SKM-1 treated with dmso at 0.1 percent for 144 hours (cell line): Measurements from ENCODE around the gene ATP11B.
A peak's percentile ranks its signal among the peaks of the same experiment; 100 is the strongest.
"Not testable (repeated sequence)": the region's sequence is repeated elsewhere in the genome, so short reads cannot be mapped to it uniquely, and the experiment has no call there.

Experiments
- DNase-seq: peaks from one replicate; lab custom pipeline; 2025; ENCODE audit not compliant: unreplicated experiment; lab: John Stamatoyannopoulos, UW

The ATP11B gene

DNA sequence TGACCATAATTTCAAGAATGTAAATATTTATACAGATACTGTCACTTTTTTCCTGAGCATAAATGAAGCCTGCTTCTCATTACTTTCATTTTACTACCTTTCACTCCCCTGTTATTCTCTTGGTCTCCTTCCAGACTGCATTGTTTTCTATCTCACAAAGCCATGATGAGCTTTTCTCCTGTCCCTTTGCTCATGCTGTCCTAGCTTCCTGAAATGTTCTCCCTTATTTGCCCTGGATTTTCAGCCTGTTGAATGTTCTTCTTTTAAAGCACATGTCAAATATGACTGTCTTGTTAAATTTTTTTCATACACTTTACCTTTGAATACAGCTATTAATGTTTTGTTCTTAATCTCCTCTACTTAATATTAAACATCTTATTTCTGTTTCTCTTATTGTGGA lies 31.7 kb downstream of the ATP11B start:
- DNase-seq = no peak

DNA sequence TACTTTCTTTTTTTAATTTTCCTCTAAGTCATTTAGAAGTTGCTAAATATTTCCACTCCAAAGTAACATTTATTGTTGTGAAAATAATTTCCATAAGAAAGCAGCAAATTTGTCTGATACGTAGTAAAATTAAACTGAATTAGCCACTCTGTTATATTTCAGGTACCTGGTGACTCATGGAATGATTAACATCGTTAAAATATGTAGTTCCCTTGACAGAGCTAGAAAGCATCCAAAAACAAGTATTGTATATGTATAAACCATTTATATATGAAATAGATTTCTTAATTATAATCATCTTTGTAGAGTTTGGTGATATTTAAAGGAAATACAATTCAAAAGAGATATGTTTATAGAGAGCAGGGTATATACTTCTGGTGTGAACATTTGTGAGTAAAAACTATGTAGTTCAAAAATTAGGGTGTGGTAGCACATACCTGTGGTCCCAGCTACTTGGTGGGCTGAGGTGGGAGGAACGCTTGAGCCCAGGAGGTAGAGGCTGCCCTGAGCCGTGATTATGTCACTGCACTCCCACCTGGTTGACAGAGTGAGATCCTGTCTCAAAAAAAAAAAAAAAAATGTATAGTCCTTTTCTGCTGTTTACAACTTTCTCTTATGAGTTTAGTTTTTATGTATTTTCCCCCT lies 36.6 kb downstream of the ATP11B start:
- no peak for DNase-seq

DNA sequence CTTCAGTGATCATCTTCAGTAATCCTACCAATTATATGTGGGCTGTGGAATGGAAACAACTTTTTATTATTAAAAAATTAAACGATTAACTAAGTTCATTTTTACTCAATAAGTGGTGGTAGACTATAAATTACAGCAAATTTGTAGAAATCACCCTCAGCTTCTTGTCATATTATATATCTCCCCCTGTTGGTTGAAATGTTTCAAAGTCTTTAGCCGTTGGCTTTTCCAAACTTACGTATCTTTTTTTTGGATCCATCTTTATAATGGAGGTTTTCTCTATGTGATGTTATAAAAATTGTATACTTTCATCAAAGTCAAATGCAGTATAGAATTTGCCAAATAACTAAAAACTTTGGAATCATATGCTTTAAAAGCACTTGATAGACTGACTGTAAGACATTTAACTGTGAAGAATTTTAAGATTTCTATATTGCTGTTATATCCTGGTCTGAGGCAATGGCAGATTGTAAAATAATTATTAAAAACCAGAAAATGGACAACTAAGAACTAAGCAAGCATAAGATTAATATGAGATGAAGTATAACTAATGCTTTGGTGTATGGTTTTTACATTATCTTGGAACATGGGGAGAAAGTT lies 44.7 kb downstream of the ATP11B start:
- DNase-seq = peak; percentile 20

DNA sequence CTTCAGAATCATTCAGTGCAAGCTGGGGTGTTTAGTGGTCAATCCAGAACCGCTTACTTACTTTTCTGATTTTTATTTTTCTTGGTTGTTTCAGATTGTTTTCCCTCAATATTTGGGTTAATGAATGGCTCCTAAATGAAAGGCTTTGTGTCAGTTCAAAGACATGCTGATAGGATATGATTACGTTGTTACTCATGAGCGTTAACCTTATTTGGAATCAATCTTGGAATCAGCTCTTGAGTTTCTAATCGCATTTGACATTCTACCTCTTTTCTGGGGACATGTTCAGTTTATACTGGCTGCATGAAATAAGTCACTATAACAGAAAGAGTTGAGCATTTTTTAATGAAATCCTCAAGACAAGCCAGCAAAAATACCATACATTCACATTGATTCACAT lies 50.2 kb downstream of the ATP11B start:
- DNase-seq = no peak

DNA sequence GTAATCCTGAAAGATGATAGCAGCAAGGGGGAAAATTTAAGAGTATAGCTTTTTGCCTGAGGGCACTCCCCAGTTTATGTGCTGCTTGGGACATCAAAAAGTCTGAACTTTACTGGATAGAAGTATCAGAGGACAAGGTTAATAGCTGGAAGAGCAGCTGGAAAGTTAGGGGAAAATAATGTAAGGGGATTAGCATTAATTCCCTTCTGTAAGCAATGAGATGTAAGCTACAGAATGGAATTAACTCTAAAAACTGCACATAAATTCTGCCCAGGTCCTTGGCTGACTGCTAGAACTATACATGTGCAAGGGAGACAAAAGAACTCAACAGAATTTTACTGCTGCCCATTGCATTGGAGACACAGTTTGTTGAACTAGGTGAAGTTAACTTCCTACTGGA lies 55.6 kb downstream of the ATP11B start:
- DNase-seq = no peak

DNA sequence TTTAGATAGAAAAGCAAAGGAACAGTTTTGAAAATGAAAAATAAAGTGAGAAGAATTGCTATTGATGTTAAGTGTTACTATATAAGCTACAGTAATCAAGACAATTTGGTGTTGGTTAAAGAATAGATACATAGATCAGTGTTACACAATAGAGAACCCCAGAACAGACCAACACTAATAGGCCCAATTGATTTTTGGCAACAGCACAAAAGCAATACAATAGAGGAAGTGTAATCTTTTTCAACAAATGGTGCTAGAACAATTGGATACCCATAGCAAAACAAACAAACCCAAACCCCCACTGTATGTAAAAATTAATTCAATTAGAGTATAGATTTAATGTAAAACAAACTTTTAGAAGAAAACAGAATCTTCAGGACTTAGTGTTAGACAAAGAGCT lies 61.8 kb downstream of the ATP11B start:
- DNase-seq = no peak

DNA sequence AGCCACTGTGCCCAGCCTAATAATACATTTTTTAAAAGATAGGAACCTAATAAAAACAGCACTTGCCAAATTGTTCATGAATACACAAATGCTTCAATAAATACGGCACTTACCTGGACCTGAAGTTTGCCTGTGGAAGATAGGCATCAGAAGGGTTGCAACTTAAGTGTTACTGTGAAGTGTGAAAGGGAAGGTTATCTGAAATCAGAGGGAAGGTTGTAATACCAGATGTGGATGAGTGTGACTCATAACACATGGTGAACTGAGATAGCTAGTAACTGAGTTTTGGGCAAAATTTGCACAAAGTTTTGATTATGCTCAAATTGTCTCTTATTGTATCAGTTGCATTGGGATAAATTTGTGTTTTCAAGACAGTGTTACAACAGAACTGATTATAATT lies 68.0 kb downstream of the ATP11B start:
- no peak for DNase-seq

DNA sequence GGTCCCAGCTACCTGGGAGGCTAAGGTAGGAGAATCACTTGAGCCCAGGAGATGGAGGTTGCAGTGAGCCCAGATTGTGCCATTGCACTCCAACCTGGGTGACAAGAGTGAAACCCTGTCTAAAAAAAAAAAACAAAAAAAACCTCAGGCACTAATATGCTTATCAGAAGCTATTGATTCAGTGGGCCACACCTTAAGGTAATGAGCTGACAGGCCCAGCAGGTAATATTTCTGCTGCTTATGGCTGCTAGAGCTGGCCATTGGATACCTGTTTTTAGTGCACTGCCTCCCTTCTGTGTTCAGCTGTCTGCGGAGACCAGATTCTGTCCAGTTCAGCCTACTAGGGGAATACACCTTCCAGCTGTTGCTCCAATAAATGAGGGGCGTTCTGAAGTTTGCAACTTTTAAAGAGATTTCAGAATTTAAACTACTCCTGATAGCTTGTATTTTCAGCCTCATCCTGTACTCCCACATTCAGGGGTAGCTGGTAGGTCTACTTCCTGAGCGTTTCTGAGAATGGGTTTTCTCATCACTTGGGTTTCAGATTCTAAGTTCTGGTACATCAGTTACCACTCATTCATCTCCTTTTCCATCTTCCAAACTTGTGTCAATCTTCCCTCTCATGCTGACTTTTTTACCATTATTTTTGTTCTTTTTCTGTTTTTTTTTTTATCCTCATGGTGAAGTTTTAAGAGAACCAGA lies 69.0 kb downstream of the ATP11B start:
- no peak for DNase-seq

DNA sequence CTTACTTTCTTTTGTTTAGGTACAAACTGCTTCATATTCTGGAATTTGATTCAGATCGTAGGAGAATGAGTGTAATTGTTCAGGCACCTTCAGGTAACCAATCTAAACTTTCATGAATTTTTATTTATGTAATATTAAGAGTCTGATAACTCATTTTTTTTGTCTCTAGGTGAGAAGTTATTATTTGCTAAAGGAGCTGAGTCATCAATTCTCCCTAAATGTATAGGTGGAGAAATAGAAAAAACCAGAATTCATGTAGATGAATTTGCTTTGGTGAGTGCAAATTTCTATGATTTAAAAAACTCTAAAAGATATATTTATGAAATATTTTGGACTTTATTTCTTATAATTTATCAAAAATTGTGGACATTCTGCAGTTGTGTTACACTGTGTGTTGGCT lies 75.8 kb downstream of the ATP11B start:
- DNase-seq = no peak

DNA sequence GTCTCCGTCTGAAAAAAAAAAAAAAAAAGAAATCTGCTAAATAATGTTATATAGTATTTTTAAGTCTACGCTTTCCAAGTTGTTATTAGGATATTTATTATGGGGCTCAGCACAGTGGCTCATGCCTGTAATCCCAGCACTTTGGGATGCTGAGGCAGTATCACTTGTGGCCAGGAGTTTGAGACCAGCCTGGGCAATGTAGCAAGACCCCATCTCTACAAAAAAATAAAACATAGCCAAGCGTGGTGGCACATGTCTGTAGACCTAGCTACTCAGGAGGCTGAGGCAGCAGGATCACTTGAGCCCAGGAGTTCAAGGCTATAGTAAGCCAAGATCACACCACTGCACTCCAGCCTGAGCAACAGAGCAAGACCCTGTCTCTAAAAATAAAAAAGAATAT lies 77.6 kb downstream of the ATP11B start:
- not testable (repeated sequence) for DNase-seq

DNA sequence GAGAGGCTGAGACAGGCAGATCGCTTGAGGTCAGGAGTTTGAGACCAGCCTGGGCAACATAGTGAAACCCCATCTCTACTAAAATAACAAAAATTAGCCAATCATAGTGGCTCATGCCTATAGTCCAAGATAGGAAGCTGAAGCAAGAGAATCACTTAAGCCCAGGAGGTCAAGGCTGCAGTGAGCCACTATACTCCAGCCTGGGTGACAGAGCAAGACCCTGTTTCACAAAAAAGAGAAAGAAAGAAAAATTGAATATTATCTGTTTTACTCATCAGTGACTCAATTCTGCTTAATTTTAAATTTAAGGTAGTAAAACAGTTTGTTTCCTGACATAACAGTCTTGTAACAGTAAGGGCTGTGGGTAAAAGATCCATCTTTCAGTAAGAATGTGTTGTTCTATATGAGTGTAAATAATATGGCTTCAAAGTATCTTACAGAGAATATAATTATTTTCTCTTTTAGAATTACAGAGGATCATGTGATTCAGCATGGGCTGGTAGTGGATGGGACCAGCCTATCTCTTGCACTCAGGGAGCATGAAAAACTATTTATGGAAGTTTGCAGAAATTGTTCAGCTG lies 85.8 kb downstream of the ATP11B start:
- no peak for DNase-seq

DNA sequence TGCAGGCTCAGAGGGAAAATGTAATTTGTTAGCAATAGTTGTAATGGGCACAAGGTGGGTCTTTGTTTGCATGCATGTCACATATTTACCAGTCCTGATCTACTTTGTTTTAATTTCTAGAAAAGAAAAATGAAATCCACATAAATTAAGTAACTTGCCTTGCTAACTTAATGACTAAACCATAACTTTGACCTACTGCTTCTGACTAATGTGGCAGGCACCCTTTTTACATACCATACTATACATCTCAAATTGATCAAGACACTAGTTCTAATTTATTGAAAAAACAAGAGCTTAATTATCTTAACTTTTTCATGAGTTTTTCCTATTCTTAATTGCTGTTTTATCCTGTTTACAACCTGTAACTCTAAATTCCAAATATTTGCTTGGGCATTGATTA lies 93.2 kb downstream of the ATP11B start:
- DNase-seq = no peak

DNA sequence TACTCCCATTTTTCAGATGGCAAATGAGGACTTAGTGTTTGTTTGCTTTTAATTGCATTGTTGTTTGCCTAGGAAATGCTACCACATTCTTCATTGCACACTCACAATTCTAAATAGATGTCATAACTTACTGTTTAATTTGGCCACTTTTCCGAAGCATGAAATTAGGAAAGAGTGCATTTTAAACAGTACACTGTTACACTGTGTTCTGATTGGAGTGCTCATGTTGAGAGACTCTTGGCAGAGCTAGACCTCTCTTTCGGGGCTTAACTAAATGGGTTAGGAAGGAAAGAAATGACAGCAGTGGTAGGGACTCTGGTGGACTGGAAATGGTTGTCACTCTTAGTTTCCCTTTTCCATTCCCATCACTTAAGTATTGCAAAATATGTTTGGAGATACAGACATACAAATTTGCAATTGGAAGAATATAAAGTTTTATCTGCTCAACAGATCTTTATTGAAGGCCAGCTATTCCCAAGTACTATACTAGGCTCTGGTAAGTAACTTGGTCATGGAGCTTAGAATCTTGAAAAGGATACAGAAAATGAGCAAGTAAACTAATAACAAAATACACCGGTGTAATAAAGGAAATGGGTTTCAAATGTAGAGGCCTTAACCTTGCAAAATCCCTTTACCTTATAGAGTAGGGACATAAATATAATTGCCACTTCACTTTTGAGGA lies 96.8 kb downstream of the ATP11B start:
- no peak for DNase-seq

DNA sequence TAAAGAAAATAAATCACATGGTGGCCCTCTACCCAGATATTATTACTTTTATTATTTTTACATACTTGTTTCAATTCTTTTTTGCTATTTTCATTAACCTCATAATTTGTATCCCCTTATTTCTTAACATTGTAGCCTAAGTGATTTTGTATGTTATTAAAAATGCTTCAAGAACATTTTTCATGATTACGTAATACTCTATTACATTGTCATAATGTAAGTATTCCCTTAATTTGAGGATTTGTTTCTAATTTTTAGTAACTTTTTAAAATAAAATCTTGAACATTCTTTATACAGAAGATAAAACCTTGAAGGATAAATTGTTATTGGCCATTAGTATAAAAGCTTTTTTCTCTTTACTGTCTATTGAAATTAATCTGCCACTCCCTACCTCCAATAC lies 98.1 kb downstream of the ATP11B start:
- no peak for DNase-seq

DNA sequence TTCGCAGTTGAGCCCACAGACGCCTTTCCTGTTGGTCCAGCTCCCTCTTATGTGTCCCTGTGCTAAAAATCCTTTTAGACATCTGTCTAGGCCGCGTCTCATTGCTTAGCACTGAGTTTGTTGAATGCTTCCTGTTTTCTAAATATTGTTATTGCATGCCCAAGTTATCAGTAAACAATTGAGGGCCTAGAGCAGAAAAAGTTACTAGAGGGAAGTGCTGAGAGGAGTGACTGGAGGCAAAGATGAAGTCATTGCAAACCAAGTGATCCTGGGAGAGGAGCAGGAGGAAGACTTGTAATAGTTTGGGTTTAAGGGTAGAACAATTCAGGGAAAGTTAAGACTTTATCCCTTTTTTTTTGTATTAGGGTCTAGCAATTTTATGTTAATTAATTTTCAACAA lies 98.9 kb downstream of the ATP11B start:
- no peak for DNase-seq

DNA sequence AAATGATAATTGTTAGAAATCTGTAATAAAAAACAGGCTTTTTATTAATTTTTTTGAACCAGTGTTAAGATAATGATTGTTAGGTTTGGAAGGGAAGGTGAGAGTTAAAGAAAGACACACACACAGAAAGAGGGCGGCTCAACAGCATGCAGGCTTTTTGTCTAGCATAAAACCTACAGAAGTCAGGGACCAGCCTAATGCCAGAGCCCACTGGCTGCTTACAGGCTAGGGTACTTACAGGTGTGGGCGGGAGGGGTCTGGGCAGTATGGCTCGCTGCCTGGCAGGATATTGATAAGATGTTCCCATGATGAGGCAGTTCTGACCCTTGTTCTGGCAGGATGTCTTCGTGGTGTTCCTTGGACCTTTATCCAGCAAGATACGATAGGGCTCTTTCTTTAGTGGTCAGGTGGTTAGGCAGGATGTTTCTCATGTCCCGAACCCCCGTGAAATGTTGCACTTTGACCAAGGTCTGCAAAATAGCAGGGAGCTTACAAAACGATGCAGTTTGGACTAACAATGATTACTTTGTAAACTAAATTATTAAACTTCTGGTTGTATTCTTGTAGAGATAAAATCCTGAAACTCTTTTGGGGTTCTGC lies 102.3 kb downstream of the ATP11B start:
- no peak for DNase-seq

DNA sequence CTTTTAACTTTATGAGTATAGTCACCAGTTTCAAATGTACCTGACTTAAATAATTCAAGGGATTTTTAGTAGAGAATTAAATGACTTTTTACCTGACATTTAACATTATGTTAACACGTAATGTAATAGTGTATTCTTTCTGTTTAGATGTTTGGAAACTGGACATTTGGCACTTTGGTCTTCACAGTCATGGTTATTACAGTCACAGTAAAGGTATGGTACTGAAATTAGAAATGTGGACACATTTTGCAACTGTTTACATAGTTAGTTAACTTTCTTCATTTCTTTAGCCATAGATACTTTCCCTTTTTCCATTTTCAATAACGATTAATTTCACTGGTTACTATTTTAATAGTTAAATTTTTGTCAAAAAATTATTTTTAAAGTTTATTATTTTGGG lies 103.2 kb downstream of the ATP11B start:
- DNase-seq = no peak

DNA sequence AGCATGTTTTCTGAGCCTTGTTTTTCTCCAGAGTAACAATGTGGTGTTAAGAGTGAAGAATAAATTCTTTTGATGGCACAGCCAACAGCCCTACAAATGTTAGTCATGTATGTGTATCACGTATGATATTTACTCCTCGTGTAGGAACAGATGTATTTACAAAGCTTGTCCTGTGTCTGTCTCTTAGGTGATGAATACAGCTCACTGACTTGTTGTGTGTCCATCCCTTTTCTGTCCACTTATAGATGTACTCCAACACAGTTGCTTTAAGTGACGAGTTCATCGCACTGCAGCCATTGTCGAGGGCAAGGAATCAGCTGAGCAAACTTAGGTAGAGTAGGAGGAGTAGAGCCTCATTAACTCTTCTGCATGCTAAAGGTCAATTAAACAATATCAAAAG lies 108.9 kb downstream of the ATP11B start:
- DNase-seq = no peak

DNA sequence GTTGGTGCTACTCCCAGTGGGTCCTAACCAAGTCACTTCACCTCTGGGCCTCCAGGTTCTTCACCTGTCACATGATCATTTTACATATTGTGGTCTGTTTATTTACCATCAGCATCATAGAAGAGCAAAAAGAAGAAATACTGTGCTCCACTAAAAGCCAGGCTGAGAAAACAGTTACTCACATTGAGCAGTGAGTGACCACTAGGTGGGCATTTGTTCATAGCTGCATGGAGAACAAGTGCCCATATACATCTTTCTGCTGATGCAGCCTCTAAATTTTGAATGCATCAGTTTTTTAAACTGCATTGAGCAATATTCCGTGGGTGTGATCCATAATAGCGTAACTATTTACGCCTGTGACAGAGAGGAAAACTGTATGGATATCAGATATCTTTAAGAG lies 110.9 kb downstream of the ATP11B start:
- no peak for DNase-seq

DNA sequence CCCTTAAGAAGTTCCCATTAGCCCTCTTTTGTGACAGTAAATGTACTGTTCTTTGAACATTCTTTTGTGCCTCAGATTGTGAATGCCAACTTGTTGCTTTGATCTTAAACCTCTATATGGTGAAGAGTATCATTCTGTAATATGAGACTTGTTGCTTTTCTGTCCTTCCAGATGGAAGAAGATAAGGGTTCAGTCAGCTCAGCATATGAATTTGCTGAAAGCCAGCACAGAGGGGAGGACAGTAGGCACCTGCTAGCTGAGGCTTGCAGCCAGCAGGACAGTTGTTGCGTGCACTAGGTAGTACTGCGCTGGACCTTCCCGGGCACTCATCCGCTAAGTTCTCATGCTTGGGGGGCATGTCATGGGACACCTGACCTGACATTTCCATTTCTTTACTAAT lies 112.3 kb downstream of the ATP11B start:
- no peak for DNase-seq

DNA sequence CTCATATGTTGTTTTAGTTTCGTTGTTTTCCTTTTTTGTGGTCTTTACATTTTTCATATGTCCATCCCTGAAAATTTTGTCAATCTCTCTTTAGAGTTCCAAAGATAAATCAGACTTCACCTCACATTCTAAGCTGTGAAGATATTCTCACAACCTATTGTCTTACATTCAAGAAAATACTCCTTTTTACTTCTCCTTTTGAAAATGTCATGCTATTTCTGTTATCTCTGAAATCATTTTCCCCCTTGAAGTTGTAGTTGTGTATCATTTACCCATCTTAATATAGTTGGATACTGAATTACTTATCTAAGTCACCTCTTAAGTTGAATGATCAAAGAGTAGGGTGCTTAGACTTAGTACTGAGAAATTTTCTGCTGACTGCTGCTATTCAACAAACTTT lies 112.7 kb downstream of the ATP11B start:
- DNase-seq = no peak
